ENCODE results near the gene ISOC1.

Gene ISOC1

GRCh38 chr5:129096382-129096991, 1.9 kb downstream of the ISOC1 start:
- DNase-seq: peak; percentile 63

- DNase-seq: no peak
Measured at GRCh38 chr5:129097498-129098296, 3.1 kb downstream of the ISOC1 start.

- peak; percentile 67 for DNase-seq
Measured at GRCh38 chr5:129098488-129099183, 4.1 kb downstream of the ISOC1 start.

DNA sequence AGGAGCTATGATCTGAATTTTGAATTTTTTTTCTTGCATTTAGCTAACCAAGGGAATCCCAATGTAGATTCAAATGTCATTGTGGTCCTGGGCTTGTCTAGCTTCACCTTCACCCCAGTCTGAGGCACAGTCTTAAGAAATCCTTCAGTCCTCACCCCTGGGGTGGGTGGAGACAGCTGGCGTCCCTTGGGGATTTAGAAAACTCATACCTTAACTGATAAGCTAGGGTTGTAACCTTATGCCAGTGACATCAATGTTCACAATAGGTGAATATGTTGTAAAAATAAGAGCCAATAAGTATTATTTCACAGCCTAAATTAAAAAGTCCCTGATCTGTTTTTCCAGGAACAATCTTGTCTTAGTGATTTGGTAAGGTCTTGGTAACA, 4.6 kb downstream of the ISOC1 start:
- peak; percentile 51 for DNase-seq

DNA sequence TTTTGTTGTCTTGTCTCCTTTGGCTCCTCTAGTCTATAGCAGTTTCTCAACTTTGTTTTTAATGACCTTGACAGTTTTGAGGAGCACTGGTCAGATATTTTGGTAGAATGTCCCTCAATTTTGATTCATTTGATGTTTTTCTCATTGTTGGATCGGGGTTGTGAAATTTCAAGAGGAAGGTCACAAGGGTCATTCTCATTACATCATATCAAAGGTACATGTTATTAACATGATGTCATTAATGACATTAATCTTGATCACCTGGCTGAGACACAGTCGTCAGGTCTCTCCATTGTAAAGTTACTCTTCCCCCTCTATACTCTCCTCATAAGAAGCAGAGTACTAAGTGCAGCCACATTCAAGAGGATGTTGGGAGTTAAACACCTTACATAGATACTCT, 7.2 kb downstream of the ISOC1 start:
- no peak for DNase-seq

DNA sequence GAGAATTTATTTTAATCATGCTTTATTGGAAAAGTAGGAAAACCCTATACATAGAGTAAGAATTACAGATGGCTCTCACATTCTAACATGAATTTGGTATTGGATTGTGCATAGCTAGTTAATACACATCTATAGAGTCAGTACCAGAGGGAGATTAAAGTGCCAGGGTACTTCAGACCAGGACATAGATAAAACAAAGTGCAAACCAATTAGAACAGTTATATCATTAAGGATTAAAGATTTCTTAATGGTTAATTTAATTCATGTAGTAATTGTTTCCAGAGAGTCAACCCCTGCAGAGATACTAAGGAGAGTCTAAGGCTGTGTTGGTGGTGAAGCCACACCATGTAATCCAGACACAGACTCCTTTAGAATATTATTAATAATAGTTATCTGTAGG, 8.8 kb downstream of the ISOC1 start:
- DNase-seq: no peak

GRCh38 chr5:129104915-129105455, 10.4 kb downstream of the ISOC1 start:
- DNase-seq: no peak

GRCh38 chr5:129107637-129108036, 13.1 kb downstream of the ISOC1 start:
- DNase-seq: no peak

GRCh38 chr5:129110742-129111141, 16.2 kb downstream of the ISOC1 start:
- DNase-seq: peak; percentile 11

DNA sequence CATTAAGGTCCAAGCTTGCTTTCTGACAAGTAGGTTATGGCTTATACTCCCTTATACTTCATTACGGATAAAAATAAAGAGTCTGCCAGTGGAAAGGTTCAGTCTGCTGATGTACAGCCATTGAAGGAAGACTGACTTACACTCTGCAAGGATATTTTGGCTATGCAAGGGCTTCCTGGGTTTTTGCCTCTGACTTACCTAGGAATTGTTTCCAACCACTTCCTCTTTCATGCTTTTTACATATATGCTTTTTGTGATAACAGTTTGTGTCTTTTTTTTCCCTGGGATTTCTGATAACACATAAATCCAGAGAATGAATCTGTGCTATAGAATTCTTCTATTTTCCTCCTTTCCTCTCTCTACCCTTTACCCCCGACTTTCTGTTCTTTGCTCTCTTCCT, 16.8 kb downstream of the ISOC1 start:
- peak; percentile 47 for DNase-seq

- DNase-seq: no peak
Measured at GRCh38 chr5:129112295-129112694, 17.7 kb downstream of the ISOC1 start.

GRCh38 chr5:129113867-129114266, 19.3 kb downstream of the ISOC1 start:
- no peak for DNase-seq

- DNase-seq: no peak
Measured at GRCh38 chr5:129114539-129115193, 20.1 kb downstream of the ISOC1 start.

GRCh38 chr5:129115680-129116079, 21.1 kb downstream of the ISOC1 start:
- DNase-seq: no peak

- no peak for DNase-seq
Measured at GRCh38 chr5:129116797-129117196, 22.2 kb downstream of the ISOC1 start.

DNA sequence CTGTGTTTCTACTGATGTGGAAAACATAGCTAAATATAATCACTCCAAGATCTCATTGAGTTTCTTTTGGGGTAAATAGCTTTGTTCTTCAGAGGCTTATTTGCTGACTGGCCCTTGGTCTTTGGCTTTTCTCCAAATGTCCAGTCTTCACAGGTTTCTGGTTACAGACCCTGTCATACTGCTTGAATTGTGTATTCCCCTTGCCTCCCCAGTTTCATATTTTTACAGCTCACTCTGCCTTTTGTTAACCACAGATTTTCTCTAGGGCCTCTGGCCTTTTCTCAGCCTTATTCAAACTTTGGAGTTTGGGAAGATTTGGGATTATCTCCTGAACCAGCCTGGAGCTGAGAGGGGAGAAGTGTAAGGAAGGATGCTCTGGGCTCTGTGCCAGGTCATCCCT, 23.9 kb downstream of the ISOC1 start:
- no peak for DNase-seq

DNA sequence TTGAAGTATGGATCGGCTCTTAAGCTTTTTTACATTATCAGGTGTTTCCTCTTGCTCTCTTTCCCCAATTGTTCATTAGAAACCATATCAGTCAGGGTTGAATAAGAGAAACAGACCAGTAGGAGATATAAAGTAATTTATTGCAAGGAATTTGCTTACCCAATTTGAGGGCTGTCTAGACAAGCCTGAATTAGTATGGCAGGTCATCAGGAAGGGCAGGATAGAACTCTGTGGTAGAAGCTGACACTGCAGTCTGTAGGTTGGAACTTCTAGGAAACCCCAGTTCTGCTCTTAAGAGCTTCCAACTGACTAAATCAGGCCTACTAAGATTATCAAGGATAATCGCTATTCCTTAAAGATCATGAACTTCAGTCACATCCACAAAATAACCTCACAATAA, 24.3 kb downstream of the ISOC1 start:
- no peak for DNase-seq

GRCh38 chr5:129120158-129120581, 25.6 kb downstream of the ISOC1 start:
- no peak for DNase-seq

DNA sequence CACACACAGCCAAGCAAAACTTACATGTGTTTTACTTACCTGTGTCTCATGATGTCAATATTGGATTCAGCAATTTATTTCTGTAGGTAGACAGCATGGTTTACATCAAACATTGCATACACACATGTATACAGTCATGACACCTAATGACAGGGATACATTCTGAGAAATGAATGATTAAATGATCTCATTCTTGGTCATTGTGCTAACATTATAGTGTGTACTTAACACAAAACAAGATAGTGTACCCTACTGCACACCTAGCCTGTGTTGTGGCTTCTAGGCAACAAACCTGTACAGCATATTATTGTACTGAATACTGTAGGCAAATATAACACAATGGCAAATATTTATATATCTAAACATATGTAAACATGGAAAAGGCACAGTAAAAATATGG, 28.0 kb downstream of the ISOC1 start:
- no peak for DNase-seq

DNA sequence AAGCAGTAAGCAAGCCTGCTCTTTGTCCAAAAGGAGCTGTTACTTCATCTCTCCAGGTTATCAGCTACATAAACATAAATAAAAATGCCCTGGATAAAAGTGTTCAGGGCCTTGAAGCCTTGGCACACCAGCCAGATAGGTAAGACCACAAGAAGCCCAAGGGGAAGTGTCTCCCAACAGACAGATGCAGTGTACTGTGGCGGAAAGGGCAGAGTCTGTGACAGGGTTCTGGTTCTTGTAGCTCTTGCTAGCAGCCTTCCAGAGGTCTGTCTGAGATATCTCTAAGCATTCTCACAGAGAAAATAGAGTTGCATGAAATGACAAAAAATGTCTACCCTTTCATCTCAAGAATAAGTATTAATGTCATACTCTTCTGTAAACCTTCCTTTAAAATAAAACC, 30.1 kb downstream of the ISOC1 start:
- no peak for DNase-seq

- peak; percentile 95 for DNase-seq
Measured at GRCh38 chr5:129125819-129126218, 31.3 kb downstream of the ISOC1 start.

GRCh38 chr5:129133553-129133952, 39.0 kb downstream of the ISOC1 start:
- DNase-seq: no peak

DNA sequence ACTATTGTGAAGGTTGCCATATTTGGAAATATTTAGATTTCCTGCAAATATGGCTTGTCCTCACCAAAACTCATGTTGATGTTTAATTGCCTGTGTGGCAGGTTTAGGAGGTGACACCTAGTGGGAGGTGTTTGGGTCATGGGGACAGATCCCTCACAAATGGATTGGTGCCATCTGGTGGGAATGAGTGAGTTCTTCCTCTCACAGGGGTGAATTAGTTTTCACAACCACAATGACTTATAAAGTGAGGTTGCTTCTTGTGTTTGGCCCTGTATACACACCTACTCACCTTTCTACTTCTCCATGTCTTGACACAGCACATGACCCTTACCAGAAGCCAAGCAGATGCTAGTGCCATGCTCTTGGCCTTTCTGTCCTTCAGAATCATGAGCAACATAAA, 41.1 kb downstream of the ISOC1 start:
- peak; percentile 66 for DNase-seq

All from OCI-M1 (cell line).